Ascending aorta (tissue), 2 donors: ENCODE results near the gene DUSP22. TPM values are rescaled to one million over a fixed set of nuclear protein-coding genes. Genes with fewer than 3 reads are reported as not detected.

Experiments used
- DNase-seq, 2 donors: peaks; one replicate each; pipeline ENCODE4 v3.0.0-alpha.2; 2019; ENCODE audit warnings: low spot score in 2 of 2
- H3K27ac ChIP-seq, 2 donors: fragments of 200-600 bp; sonication (generic); one replicate each; pipeline ENCODE4 v1.5.1; 2016 to 2017; ENCODE audit warnings: mild to moderate bottlenecking in 1 of 2
- H3K27me3 ChIP-seq: fragments of 200-600 bp; sonication (generic); one replicate; pipeline ENCODE4 v1.5.1; 2017
- H3K36me3 ChIP-seq, 2 donors: fragments of 200-600 bp; sonication (generic); one replicate each; pipeline ENCODE4 v1.5.1; 2016
- H3K4me1 ChIP-seq, 2 donors: fragments of 200-600 bp; sonication (generic); one replicate each; pipeline ENCODE4 v1.5.1; 2016 to 2017; ENCODE audit warnings: mild to moderate bottlenecking in 1 of 2
- H3K4me3 ChIP-seq, 2 donors: fragments of 200-600 bp; sonication (generic); one replicate each; pipeline ENCODE4 v1.5.1; 2016 to 2017; ENCODE audit warnings: mild to moderate bottlenecking in 1 of 2
- H3K9me3 ChIP-seq, 2 donors: fragments of 200-600 bp; sonication (generic); one replicate each; pipeline ENCODE4 v1.5.1; 2016
- CTCF ChIP-seq, 3 experiments: fragments of 200-600 bp in 2 of 3; fragments of 450-650 bp in 1 of 3; sonication (generic) in 2 of 3; IDR thresholded peaks; one replicate each; pipeline ENCODE4 v1.5.1; 2016 to 2019; ENCODE audit warnings: antibody characterized with exemption in 3 of 3, mild to moderate bottlenecking in 1 of 3, moderate library complexity in 1 of 3
- intact Hi-C: fragments of 100-400 bp; cut with DNase I; formaldehyde crosslinking; loops from one replicate; pipeline ENCODE4 v1.15.1; 2023
- total RNA-seq: library from RNA; depleted of rRNA; stranded (reverse); fragments of >200 nt; gene quantifications from one replicate; pipeline ENCODE4 v1.1.0, GENCODE V29; 2016

DUSP22 gene
- total RNA-seq, 1 donor from 2014 or later, result 216 TPM

DNA sequence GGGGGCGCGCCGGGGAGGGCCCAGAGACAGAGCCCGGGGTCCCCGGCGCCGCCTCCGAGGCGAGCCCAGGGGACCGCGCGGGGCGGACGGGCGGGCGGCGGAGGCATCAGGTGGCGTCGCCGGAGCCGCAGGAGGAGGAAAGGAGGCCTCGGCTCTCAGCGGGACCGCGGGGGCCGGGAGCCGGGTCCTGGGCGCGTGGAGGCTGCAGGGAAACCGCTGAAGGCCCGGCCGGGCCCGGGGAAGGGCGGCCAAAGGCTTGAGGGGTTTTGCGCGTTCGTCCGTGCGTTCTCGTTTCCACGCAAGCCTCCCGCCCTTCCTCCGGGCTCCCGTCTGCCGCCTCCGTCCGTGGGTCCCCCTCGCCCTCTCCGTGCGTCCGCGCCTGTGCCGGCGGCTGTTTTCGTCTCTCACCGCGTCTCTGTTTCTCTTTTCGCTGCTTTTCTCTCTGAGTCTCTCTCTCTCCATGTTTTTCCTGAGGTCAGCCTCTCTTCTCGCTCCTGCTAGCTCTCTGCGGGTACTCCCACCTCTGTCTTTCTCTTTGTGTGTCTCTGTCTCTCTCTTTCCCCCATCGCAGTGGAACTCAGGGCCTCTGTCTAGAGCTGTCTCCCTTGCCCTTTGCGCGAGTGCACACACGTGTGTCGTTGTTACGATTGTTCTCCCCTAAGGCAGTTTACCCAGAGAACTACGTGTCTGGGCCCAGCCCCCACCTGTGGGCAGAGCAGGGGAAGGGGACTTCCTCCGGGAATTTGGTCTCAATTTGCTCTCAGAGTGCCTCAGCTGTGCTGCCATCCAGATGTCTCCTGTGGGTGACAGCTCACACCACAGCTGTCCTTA is 101.3 kb downstream of the DUSP22 start:
- Histone ChIP-seq H3K4me1 (peaks cover 0 to 6% of the 10 kb centered on the region in 2 donors), H3K36me3 (no peaks in the 10 kb centered on the region), H3K27ac (no peak overlapping the region), H3K4me3 (peak overlapping the region; percentile 50 to 59), H3K27me3 (peaks cover 10% of the 10 kb centered on the region), H3K9me3 (no peaks in the 10 kb centered on the region)
- DNase-seq, result no peak
- no peak for TF ChIP-seq CTCF (IDR thresholded peaks at IDR 0.05)
- intact Hi-C loops, result no loop called here

DNA sequence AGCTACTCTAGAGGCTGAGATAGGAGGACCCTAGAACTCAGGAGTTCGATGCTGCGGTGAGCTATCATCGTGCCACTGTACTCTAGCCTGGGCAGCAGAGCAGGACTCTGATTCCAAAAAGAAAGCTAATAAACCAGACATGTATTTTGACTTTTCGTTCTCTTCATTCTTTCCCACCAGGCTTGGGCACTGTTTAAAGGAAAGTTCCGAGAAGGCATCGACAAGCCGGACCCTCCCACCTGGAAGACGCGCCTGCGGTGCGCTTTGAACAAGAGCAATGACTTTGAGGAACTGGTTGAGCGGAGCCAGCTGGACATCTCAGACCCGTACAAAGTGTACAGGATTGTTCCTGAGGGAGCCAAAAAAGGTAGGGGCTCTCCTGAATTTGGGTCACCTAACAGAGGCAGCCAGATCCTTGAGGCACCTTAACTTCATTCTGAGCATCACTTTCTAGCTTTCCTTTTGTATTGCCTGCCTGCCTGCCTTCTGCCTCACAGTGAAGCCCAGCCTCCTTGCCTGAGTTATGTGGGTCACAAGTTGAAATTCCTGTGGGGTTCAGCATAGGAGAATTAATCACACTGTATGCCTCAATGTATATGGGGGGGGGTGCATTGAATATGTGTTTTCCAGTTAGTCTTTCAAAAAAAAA is 102.5 kb downstream of the DUSP22 start:
- Histone ChIP-seq H3K27ac (no peak overlapping the region), H3K4me3 (no peak overlapping the region), H3K9me3 (no peaks in the 10 kb centered on the region), H3K4me1 (peaks cover 0 to 6% of the 10 kb centered on the region in 2 donors), H3K27me3 (peaks cover 10% of the 10 kb centered on the region), H3K36me3 (no peaks in the 10 kb centered on the region)
- intact Hi-C loops, result no loop called here
- no peak for DNase-seq
- no peak for TF ChIP-seq CTCF (IDR thresholded peaks at IDR 0.05)

DNA sequence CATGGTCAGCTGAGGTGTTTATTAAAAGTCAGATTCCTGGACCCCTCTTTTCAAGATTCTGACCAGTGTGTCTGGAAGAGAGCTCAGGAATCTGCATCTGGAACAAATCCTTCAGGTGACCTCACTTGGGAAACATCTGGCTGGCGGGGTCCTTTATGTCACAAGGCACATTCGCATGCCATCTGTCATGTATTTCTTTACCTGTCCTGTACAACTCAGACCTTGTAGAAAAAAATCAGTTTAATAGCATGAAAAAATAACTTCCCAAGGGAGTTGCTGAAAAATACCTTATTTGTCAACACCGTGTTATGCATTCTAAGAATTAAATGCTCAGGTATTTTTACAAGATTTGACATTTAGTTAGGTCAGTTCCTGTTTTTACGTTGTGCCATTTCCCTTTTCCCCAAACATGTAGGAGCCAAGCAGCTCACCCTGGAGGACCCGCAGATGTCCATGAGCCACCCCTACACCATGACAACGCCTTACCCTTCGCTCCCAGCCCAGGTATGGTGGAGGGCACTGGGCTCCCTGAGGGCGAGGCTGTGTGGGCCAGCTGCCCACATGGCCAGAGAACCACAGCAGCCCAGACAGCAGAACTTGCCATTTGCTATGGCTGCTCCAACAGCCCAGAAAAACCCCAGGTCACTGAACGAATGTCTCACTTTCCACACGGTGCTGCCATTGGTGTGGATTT is 103.3 kb downstream of the DUSP22 start:
- peaks cover 0 to 6% of the 10 kb centered on the region in 2 donors for H3K4me1 ChIP-seq
- no peaks in the 10 kb centered on the region for H3K9me3 ChIP-seq
- H3K36me3 ChIP-seq, result no peaks in the 10 kb centered on the region
- no peak overlapping the region for H3K4me3 ChIP-seq
- H3K27ac ChIP-seq, result no peak overlapping the region
- intact Hi-C loops, result no loop called here
- TF ChIP-seq CTCF (IDR thresholded peaks at IDR 0.05), result no peak
- no peak for DNase-seq
- peaks cover 10% of the 10 kb centered on the region for H3K27me3 ChIP-seq

- intact Hi-C loops, result no loop called here
- DNase-seq, result no peak
- H3K36me3 ChIP-seq, result no peaks in the 10 kb centered on the region
- H3K27me3 ChIP-seq, result peaks cover 10% of the 10 kb centered on the region
- H3K27ac ChIP-seq, result no peak overlapping the region
- TF ChIP-seq CTCF (IDR thresholded peaks at IDR 0.05), result no peak
- no peaks in the 10 kb centered on the region for H3K9me3 ChIP-seq
- H3K4me1 ChIP-seq, result peaks cover 0 to 6% of the 10 kb centered on the region in 2 donors
- H3K4me3 ChIP-seq, result no peak overlapping the region
Observed at GRCh38 chr6:396126-396520, 103.8 kb downstream of the DUSP22 start.

- DNase-seq, result no peak
- H3K27ac ChIP-seq, result no peak overlapping the region
- intact Hi-C loops, result no loop called here
- no peak for TF ChIP-seq CTCF (IDR thresholded peaks at IDR 0.05)
- H3K4me1 ChIP-seq, result peaks cover 0 to 6% of the 10 kb centered on the region in 2 donors
- H3K36me3 ChIP-seq, result no peaks in the 10 kb centered on the region
- no peak overlapping the region for H3K4me3 ChIP-seq
- H3K27me3 ChIP-seq, result peaks cover 5% of the 10 kb centered on the region
- H3K9me3 ChIP-seq, result no peaks in the 10 kb centered on the region
Observed at GRCh38 chr6:397056-397455, 104.8 kb downstream of the DUSP22 start.
